HepG2 (cell line): ENCODE results near the gene NAT14. TPM values are rescaled to one million over a fixed set of nuclear protein-coding genes. Genes with fewer than 3 reads are reported as not detected.

Experiments used
- ATAC-seq: fragments of 200-7000 bp; cut with Tn5 transposase; 3 replicates; pipeline ENCODE4 v1.9.1; 2020; ENCODE audit warnings: mild to moderate bottlenecking, moderate library complexity
- BruUV-seq: library from RNA; stranded (reverse); fragments of 400-500 nt; replicated peaks from 2 replicates; lab custom pipeline; 2021; lab: Mats Ljungman, UMichigan
- CTCF ChIA-PET: fragments of 300-600 bp; formaldehyde crosslinking; extraction: SDS; loops from one replicate; lab custom pipeline; 2021; ENCODE audit warnings: low total read pairs, inconsistent platforms, low intra/inter-chr PET ratio; lab: Yijun Ruan, JAX
- POLR2A ChIA-PET: fragments of 350-600 bp; sonication (Branson Sonifier 250); formaldehyde crosslinking; loops from one replicate; lab custom pipeline; 2020; ENCODE audit warnings: antibody characterized with exemption, inconsistent platforms; lab: Yijun Ruan, JAX
- DNase-seq: peaks from one replicate; pipeline ENCODE4 v3.0.0-alpha.2; 2015; ENCODE audit warnings: low spot score
- FAIRE-seq: peaks from 3 replicates; lab custom pipeline; 2011; peaks lifted over from hg19 to GRCh38; lab: Jason Lieb, UNC
- H2AFZ ChIP-seq: one replicate; pipeline ENCODE4 v1.6.1; 2011; ENCODE audit warnings: low read length, inconsistent platforms
- H3K27ac ChIP-seq: fragments of 300-600 bp; 3 replicates; pipeline ENCODE4 v1.8.0; 2011; ENCODE audit warnings: mixed run types, mild to moderate bottlenecking, mixed read lengths, low read length, inconsistent platforms; ENCODE audit not compliant: insufficient read depth; ENCODE audit errors: extremely low read length
- H3K27me3 ChIP-seq, 2 experiments: fragments of 200-600 bp in 1 of 2; 2 replicates in 1 of 2; 3 replicates in 1 of 2; pipeline versions ENCODE4 v1.6.0 to v1.8.0; 2011; ENCODE audit warnings: low read length in 2 of 2, mild to moderate bottlenecking in 2 of 2, moderate library complexity in 2 of 2, inconsistent platforms in 1 of 2; ENCODE audit not compliant: insufficient read depth in 2 of 2, control insufficient read depth in 1 of 2
- H3K36me3 ChIP-seq, 2 experiments: fragments of 200-600 bp in 1 of 2; replicated peaks in 1 of 2; 2 replicates in 1 of 2; 3 replicates in 1 of 2; pipeline versions ENCODE4 v1.5.1 to v1.8.0; 2011; ENCODE audit warnings: low read length in 2 of 2, inconsistent platforms in 1 of 2; ENCODE audit not compliant: insufficient read depth in 2 of 2, control insufficient read depth in 1 of 2
- H3K4me1 ChIP-seq: 2 replicates; pipeline ENCODE4 v1.5.1; 2012; ENCODE audit warnings: low read length, inconsistent platforms; ENCODE audit not compliant: insufficient read depth
- H3K4me2 ChIP-seq: 2 replicates; pipeline ENCODE4 v1.6.0; 2011; ENCODE audit warnings: low read depth, low read length, inconsistent platforms
- H3K4me3 ChIP-seq, 3 experiments: fragments of 200-600 bp in 1 of 3; sonication (generic), shearing (Covaris generic) in 1 of 3; replicated peaks in 1 of 3; 2 replicates each; pipeline ENCODE4 v1.5.1; 2011 to 2016; ENCODE audit warnings: low read length in 3 of 3, inconsistent platforms in 2 of 3, low read depth in 2 of 3, mild to moderate bottlenecking in 2 of 3, control low read depth in 1 of 3, mixed read lengths in 1 of 3; ENCODE audit not compliant: insufficient read depth in 1 of 3
- H3K79me2 ChIP-seq: one replicate; pipeline ENCODE4 v1.6.1; 2011; ENCODE audit warnings: low read length, inconsistent platforms; ENCODE audit not compliant: insufficient read depth
- H3K9ac ChIP-seq: 2 replicates; pipeline ENCODE4 v1.6.0; 2011; ENCODE audit warnings: mild to moderate bottlenecking, low read depth, low read length, inconsistent platforms; ENCODE audit not compliant: insufficient read depth
- H3K9me3 ChIP-seq: 2 replicates; pipeline ENCODE4 v1.5.1; 2012; ENCODE audit warnings: mild to moderate bottlenecking, low read length
- H4K20me1 ChIP-seq: 2 replicates; pipeline ENCODE4 v1.6.0; 2011; ENCODE audit warnings: inconsistent platforms, mild to moderate bottlenecking, low read length, moderate library complexity; ENCODE audit not compliant: insufficient read depth
- CEBPB ChIP-seq: IDR thresholded peaks from 2 replicates; pipeline ENCODE4 v1.6.1; 2011; ENCODE audit warnings: low read depth, low read length, improper control_type of control experiment, borderline replicate concordance
- KLF11 ChIP-seq: IDR thresholded peaks from 2 replicates; pipeline ENCODE4 v1.6.1; 2016; ENCODE audit warnings: missing compliant biosample characterization
- MAZ ChIP-seq, 2 experiments: sonication (generic) in 1 of 2; formaldehyde crosslinking in 1 of 2; IDR thresholded peaks; 2 replicates each; pipeline versions ENCODE4 v1.5.0 to v1.6.1; 2012 to 2020; ENCODE audit warnings: low read depth in 2 of 2, mild to moderate bottlenecking in 2 of 2, borderline replicate concordance in 1 of 2, improper control_type of control experiment in 1 of 2, low read length in 1 of 2, missing genetic modification reagents in 1 of 2, moderate library complexity in 1 of 2
- MTA3 ChIP-seq: sonication (generic); formaldehyde crosslinking; IDR thresholded peaks from 2 replicates; pipeline ENCODE4 v1.4.0; 2020; ENCODE audit warnings: missing genetic modification reagents
- MXI1 ChIP-seq: IDR thresholded peaks from 3 replicates; pipeline ENCODE4 v1.6.1; 2012; ENCODE audit warnings: low read depth, low read length, inconsistent platforms, borderline replicate concordance
- SKI ChIP-seq: fragments of 450-650 bp; IDR thresholded peaks from one replicate; pipeline ENCODE4 v1.6.1; 2018; ENCODE audit warnings: mild to moderate bottlenecking; ENCODE audit not compliant: partially characterized antibody
- SOX13 ChIP-seq, 3 experiments: fragments of 450-650 bp in 1 of 3; sonication (generic) in 1 of 3; formaldehyde crosslinking in 1 of 3; IDR thresholded peaks in 2 of 3; conservative IDR thresholded peaks in 1 of 3; 2 replicates each; pipeline versions ENCODE4 v1.5.0 to v1.6.1; 2016 to 2020; ENCODE audit warnings: antibody characterized with exemption in 1 of 3, mild to moderate bottlenecking in 1 of 3, missing compliant biosample characterization in 1 of 3, missing genetic modification reagents in 1 of 3, moderate library complexity in 1 of 3
- SRF ChIP-seq: IDR thresholded peaks from 2 replicates; pipeline ENCODE4 v1.6.1; 2011; ENCODE audit warnings: mild to moderate bottlenecking, low read depth, low read length, moderate library complexity
- YY1 ChIP-seq: IDR thresholded peaks from 2 replicates; pipeline ENCODE4 v1.6.1; 2011; ENCODE audit warnings: low read length, low read depth, moderate library complexity, mild to moderate bottlenecking; ENCODE audit not compliant: insufficient read depth, insufficient replicate concordance
- ZMAT3 ChIP-seq: sonication (generic); formaldehyde crosslinking; conservative IDR thresholded peaks from 2 replicates; pipeline ENCODE4 v1.7.0; 2021; ENCODE audit warnings: missing genetic modification reagents
- ZNF263 ChIP-seq: sonication (generic); formaldehyde crosslinking; IDR thresholded peaks from 2 replicates; pipeline ENCODE4 v1.4.0; 2020; ENCODE audit warnings: missing genetic modification reagents
- ZNF326 ChIP-seq: sonication (generic); formaldehyde crosslinking; IDR thresholded peaks from 2 replicates; pipeline ENCODE4 v1.4.0; 2020; ENCODE audit warnings: missing genetic modification reagents, borderline replicate concordance
- ZNF350 ChIP-seq: sonication (generic); formaldehyde crosslinking; IDR thresholded peaks from 2 replicates; pipeline ENCODE4 v1.4.0; 2020; ENCODE audit warnings: mild to moderate bottlenecking, low read depth, missing genetic modification reagents, borderline replicate concordance
- ZNF558 ChIP-seq: sonication (generic); formaldehyde crosslinking; IDR thresholded peaks from 2 replicates; pipeline ENCODE4 v1.9.0; 2022; ENCODE audit warnings: mild to moderate bottlenecking, missing genetic modification reagents, borderline replicate concordance
- ZNF883 ChIP-seq: sonication (generic); formaldehyde crosslinking; IDR thresholded peaks from 2 replicates; pipeline ENCODE4 v1.5.1; 2020; ENCODE audit warnings: mild to moderate bottlenecking, missing genetic modification reagents; ENCODE audit errors: not compliant biosample characterization
- ZSCAN22 ChIP-seq: sonication (generic); formaldehyde crosslinking; IDR thresholded peaks from 2 replicates; pipeline ENCODE4 v1.4.0; 2020; ENCODE audit warnings: mild to moderate bottlenecking, missing genetic modification reagents
- WGBS: methylation state at CpG from one replicate; pipeline ENCODE4 v1.1.6; 2017; ENCODE audit warnings: low lambda C conversion rate; 5-methylcytosine and 5-hydroxymethylcytosine counted together
- in situ Hi-C: cut with HindIII; loops from 2 replicates; pipeline ENCODE4 v1.10.0; 2017; ENCODE audit warnings: low pct_unique_long_range_greater_than_20kb; ENCODE audit not compliant: extremely low pct_ligation_motif_present
- intact Hi-C: fragments of 100-400 bp; cut with micrococcal nuclease; formaldehyde crosslinking; loops from one replicate; pipeline ENCODE4 v1.10.0; 2022; ENCODE audit not compliant: unreplicated experiment
- polyA plus RNA-seq, 8 experiments: library from polyadenylated mRNA; depleted of rRNA in 3 of 8; stranded (reverse) in 7 of 8; unstranded in 1 of 8; fragments of >200 nt; fragmentation: Illumina TruSeq in 4 of 8; extraction: Trizol in 4 of 8; gene quantifications; 2 replicates each; pipeline versions ENCODE4 v1.2.1 to v1.2.3, GENCODE V29; 2011 to 2016; ENCODE audit warnings: low read depth in 4 of 8, missing spikeins in 1 of 8, mixed read lengths in 1 of 8; ENCODE audit not compliant: insufficient read depth in 1 of 8
- total RNA-seq, 5 experiments: library from RNA; depleted of rRNA; stranded (reverse); fragments of >200 nt; fragmentation: Illumina TruSeq; extraction: Trizol; gene quantifications; 2 replicates each; pipeline ENCODE4 v1.2.3, GENCODE V29; 2016; ENCODE audit warnings: low read depth in 1 of 5
- TF ChIP-seq, protein P1 (sequence below): sonication (generic); formaldehyde crosslinking; IDR thresholded peaks from 2 replicates; pipeline ENCODE4 v1.5.0; 2020; ENCODE audit warnings: mild to moderate bottlenecking, missing genetic modification reagents

The NAT14 gene
- total and polyA plus RNA-seq, 2 of the 13 experiments (the other 11 are each of a cell fraction or from before 2014, with no cell fraction given): 20.7 to 22.3 TPM

DNA sequence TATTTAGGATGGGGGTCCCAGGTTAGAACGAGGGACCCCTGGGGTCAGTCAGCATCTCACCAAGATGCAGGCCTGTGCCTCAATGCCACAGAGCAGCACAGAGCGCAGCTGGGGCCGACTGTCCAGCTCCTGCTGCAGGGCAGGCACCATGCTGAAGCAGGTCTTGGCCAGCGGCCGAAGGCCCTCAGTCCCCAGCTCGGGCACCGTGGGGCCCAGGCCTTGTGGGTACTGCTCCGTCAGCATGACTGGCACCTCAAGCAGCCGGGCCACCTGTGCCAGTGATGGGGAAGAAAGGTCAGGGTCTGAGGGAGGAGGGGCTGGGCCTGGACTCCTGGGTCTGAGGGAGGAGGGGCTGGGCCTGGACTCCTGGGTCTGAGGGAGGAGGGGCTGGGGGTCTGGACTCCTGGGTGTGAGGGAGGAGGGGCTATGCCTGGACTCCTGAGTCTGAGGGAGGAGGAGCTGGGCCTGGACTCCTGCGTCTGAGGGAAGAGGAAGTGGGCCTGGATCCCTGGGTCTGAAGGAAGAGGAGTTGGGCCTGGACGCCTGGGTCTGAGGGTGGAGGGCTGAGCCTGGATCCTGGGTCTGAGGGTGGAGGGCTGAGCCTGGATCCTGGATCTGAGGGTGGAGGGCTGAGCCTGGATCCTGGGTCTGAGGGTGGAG is 29.3 kb upstream of the NAT14 start:
- H3K79me2 ChIP-seq: peaks cover 20% of the 10 kb centered on the region
- peaks cover 37% of the 10 kb centered on the region for H3K4me1 ChIP-seq
- FAIRE-seq (no peak), ATAC-seq (no peak), DNase-seq (no peak)
- H3K9ac ChIP-seq: no peak overlapping the region
- in situ Hi-C loops: no loop called here
- H3K9me3 ChIP-seq: no peaks in the 10 kb centered on the region
- H3K4me2 ChIP-seq: no peak overlapping the region
- CTCF ChIA-PET: interaction anchor here (0.8 kb wide), 1 partner anchor 315 kb away, joined by 3 read pairs; no protein-coding TSS in a partner anchor
- no peak overlapping the region for H3K27ac ChIP-seq
- BruUV-seq: no TSS peak
- H3K27me3 ChIP-seq: peaks cover 0 to 7% of the 10 kb centered on the region in 2 experiments; a peak in 1 of 5 replicates
- POLR2A ChIA-PET: no interaction called here
- WGBS: 56% methylated on average over 5 of the region's 11 CpGs
- peaks cover 10% of the 10 kb centered on the region; the same call in 1 of the 2 replicates for H4K20me1 ChIP-seq
- TF ChIP-seq ZSCAN22 (peak; percentile 94), KLF11 (no peak)
- intact Hi-C loops: no loop called here
- H2AFZ ChIP-seq: no peak overlapping the region
- no peak overlapping the region for H3K4me3 ChIP-seq
- peaks cover 1 to 11% of the 10 kb centered on the region in 2 experiments; a peak in 4 of 5 replicates for H3K36me3 ChIP-seq

DNA sequence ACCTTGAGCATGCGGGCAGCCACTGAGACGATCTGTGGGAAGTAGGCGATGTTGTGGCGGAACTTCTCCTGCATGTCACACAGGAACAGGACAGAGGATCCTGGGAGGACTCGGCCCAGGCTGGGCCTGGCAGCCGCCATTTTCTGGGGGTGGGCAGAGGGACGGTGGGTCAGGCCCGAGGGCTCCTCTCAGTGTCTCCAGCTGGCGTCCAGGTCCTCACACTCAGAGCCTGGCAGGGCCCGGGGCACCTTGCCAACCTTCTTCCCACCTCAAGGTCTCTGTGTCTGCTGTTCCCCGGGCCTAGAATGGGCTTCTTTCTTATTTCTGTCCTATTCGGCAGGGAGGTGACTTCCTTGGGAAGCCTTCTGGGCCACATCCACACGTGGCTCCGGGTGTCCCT is 28.6 kb upstream of the NAT14 start:
- POLR2A ChIA-PET: no interaction called here
- Histone ChIP-seq H3K4me2 (no peak overlapping the region), H4K20me1 (peaks cover 10% of the 10 kb centered on the region; the same call in 1 of the 2 replicates), H3K9me3 (no peaks in the 10 kb centered on the region), H3K4me1 (peaks cover 37% of the 10 kb centered on the region), H3K79me2 (peaks cover 20% of the 10 kb centered on the region), H3K27ac (no peak overlapping the region), H3K9ac (no peak overlapping the region), H3K27me3 (peaks cover 0 to 4% of the 10 kb centered on the region in 2 experiments; a peak in 1 of 5 replicates), H3K36me3 (peaks cover 1 to 11% of the 10 kb centered on the region in 2 experiments; a peak in 4 of 5 replicates), H3K4me3 (no peak overlapping the region), H2AFZ (no peak overlapping the region)
- CTCF ChIA-PET: no interaction called here
- 93% methylated on average over 14 of the region's 14 CpGs for WGBS
- no peak for DNase-seq
- intact Hi-C loops: no loop called here
- no peak for ATAC-seq
- in situ Hi-C loops: no loop called here
- no TSS peak for BruUV-seq
- no peak for FAIRE-seq
- TF ChIP-seq SRF (no peak), ZNF350 (no peak), SKI (no peak), ZNF558 (CRISPR knock-in tag) (no peak), MTA3 (CRISPR knock-in tag) (no peak), CEBPB (no peak), MAZ (IDR thresholded peaks at IDR 0.05; ENCODE audit: borderline replicate concordance, low read depth, low read length) (no peak), MAZ (CRISPR knock-in tag; IDR thresholded peaks at IDR 0.05; ENCODE audit: low read depth) (no peak), ZNF263 (CRISPR knock-in tag) (no peak), ZMAT3 (no peak), ZNF883 (no peak), MXI1 (no peak), ZNF326 (CRISPR knock-in tag) (no peak), YY1 (no peak), SOX13 (IDR thresholded peaks at IDR 0.05) (no peak), SOX13 (CRISPR knock-in tag; conservative IDR thresholded peaks at IDR 0.05 in 1 of 2, IDR thresholded peaks at IDR 0.05 in 1 of 2) (no peak)
- TF ChIP-seq, protein P1, sequence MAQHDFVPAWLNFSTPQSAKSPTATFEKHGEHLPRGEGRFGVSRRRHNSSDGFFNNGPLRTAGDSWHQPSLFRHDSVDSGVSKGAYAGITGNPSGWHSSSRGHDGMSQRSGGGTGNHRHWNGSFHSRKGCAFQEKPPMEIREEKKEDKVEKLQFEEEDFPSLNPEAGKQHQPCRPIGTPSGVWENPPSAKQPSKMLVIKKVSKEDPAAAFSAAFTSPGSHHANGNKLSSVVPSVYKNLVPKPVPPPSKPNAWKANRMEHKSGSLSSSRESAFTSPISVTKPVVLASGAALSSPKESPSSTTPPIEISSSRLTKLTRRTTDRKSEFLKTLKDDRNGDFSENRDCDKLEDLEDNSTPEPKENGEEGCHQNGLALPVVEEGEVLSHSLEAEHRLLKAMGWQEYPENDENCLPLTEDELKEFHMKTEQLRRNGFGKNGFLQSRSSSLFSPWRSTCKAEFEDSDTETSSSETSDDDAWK (CRISPR knock-in tag): no peak
